ENCODE results near the gene NBL1.
"Not testable (repeated sequence)": the region's sequence is repeated elsewhere in the genome, so short reads cannot be mapped to it uniquely, and the experiment has no call there.

Gene NBL1

GRCh38 chr1:19623523-19623922 lies 20.6 kb upstream of the NBL1 start:
- no peak for DNase-seq

DNA sequence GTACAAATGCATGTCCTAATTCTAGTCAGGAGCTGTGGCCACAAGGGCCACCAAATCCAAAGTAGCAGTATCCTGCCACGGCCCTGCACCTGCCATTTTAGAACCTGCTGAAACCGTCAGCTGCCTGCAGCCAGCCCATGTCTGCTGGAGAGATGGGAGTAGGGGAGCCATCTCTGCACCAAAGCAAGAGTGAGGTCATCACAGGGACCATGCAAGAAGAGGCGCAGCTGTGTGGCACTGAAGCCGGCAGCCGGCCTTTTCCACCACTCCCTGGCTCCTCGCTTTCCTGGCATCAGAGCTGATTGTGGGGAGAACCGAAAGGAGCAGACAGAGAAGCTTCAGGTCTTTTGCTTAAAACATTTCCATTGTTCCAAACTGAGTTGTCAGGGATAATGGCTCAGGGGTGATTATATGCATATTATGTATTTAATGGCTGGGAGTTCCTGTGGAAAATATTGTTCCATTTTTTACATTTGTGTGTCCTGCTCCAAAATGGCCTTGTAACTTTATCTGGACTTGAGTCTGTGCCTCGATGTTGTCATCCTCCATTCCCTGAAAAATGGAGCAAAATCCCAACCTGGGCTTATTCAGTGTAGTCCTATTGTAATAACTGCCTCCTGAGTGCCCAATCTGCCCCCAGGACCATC lies 18.7 kb upstream of the NBL1 start:
- no peak for DNase-seq

DNA sequence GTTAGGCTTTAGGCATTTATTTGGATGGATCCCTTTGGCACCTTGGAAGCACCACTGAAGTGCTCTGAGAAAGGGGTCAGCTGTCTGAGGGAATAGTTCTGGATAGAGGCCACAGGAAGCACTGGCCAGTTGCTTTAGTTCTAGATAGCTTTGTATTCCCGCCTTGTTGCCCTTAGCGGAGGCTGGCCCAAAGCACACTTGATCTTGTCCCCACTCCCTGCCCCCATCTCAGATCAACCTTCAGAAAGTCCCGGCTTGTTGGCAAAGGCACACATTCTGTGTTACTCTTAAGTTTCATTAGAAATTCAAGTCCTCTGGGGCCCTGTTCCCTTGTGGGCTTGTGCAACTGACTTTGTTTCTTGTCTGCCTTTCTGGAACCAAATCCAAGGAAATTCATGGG lies 15.2 kb upstream of the NBL1 start:
- DNase-seq: no peak

DNA sequence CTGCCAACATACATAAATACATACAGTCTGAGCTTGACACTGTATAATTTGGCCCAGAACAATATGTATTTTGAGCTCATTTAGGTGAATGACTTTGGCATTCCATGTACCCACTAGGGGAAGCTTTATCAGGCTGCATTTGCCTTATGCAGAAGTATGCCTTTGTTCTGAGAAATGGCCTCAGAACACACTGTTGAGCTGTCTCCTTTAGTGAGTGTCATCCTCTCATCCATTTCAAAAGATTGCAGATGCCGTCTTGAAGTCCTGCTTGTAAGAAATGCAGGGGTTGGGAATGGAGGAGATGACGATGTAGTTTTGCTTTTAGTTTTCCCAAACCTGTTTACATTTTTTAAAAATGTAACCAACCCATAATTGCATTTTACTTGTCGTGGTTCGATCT lies 14.8 kb upstream of the NBL1 start:
- no peak for DNase-seq

DNA sequence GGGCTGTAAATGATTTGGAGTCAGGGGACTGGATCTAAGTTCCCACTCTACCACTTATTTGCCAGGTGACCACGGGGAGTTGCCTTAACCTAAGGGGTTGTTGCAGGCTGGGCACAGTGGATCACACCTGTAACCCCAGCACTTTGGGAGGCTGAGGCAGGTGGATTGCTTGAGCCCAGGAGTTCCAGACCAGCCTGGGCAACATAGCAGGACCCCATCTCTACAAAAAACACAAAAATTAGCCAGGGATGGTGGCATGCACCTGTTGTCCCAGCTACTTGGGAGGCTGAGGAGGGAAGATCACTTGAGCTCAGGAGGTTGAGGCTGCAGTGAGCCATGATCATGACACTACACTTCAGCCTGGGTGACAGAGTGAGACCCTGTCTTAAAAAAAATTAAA lies 13.9 kb upstream of the NBL1 start:
- not testable (repeated sequence) for DNase-seq

- no peak for DNase-seq
Observed at GRCh38 chr1:19630720-19631395, 13.3 kb upstream of the NBL1 start.

DNA sequence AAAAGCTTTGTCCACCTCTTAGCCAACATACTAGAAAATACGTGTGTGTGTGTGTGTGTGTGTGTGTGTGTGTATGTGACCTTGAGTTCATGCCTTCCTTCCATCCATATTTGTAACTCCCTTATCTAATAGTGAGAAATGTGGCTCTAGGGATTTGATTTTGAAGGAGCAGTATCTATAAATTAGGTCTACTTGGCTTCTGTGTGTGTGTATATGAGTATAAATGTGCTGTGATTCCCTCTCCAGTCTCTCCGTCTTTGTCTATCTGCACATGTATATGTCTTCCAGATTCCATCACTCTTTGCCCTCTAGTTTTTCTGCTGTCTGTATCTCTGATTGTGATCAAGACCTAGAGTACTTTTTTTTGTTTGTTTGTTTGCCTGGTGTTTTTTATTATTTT lies 11.9 kb upstream of the NBL1 start:
- DNase-seq: no peak

- DNase-seq: no peak
Observed at GRCh38 chr1:19633106-19633505, 11.0 kb upstream of the NBL1 start.

DNA sequence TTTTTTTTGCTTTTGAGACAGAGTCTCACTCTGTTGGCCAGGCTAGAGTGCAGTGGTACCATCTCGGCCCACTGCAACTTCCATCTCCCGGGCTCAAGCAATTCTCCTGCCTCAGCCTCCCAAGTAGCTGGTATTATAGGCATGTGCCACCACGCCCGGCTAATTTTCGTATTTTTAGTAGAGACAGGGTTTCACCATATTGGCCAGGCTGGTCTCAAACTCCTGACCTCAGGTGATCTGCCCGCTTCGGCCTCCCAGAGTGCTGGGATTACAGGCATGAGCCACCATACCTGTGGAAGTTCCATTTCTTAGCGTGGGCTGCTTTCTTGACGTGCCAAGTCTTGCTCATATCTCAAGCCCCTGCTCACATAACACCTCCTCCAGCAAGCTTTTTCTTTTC lies 9.0 kb upstream of the NBL1 start:
- not testable (repeated sequence) for DNase-seq

DNA sequence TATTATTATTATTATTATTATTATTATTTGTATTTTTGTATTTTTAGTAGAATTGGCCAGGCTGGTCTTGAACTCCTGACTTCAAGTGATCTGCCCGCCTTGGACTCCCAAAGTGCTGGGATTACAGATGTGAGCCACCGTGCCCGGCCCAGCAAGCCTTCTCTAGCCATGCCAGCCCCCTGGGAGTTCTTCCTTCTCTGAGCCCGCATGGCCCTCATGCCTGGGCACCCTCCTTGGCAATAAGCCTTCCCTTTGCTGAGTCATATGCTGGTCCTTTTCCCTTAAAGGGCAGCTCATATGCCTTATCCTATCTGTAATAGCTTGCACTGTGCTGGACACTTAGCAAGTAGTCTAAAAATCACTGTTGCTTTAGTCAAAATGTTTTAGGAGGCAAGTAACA lies 8.5 kb upstream of the NBL1 start:
- no peak for DNase-seq

DNA sequence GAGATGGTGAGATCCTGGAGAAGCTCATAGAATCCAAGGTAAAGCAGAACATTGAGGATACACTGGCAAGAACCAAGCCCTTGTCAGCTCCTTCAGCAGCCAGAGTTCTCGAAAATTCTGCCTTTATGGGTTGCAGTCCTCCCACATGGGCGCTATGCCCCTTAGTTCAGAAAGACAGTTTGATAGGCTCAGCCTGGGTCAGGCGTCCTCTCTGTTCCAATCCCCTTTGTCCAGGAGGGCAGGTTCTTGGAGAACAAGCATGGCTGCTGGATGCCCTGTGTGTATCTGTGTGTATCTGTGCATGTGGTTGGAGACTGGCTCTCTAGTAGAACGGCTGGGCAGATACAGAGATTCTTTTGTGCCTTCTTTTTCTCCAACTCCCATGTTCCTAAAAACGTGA lies 8.0 kb upstream of the NBL1 start:
- DNase-seq: no peak

DNA sequence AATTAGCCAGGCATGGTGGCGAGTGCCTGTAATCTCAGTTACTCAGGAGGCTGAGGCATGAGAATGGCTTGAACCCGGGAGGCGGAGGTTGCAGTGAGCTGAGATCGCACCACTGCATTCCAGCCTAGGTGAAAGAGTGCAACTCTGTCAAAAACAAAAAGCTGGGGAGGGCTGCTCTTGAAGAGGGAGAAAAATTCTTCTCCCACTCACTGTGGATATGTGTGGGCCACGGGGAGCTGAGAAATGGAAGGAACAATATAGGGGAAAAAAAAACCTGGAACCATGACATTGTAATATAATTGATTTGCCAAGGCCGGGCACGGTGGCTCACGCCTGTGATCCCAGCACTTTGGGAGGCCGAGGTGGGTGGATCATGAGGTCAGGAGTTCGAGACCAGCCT lies 7.4 kb upstream of the NBL1 start:
- not testable (repeated sequence) for DNase-seq

DNA sequence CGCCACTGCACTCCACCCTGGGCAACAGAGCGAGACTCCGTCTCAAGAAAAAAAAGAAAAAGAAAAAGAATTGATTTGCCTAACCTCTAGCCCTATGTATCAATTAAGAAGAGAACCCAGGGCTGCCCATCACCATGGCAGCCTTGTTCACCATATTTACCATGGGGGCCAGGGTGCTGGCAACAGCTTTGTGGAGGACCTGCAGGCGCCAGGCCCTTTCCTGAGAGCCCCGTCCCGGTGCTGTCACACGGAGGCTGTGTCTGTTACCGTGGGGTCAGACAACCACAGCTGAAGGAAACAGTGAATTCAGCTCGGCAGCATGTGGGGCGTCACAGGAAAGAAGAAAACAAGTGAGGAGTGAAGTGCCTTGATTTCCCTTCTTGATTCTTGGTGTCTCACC lies 6.5 kb upstream of the NBL1 start:
- DNase-seq: no peak

DNA sequence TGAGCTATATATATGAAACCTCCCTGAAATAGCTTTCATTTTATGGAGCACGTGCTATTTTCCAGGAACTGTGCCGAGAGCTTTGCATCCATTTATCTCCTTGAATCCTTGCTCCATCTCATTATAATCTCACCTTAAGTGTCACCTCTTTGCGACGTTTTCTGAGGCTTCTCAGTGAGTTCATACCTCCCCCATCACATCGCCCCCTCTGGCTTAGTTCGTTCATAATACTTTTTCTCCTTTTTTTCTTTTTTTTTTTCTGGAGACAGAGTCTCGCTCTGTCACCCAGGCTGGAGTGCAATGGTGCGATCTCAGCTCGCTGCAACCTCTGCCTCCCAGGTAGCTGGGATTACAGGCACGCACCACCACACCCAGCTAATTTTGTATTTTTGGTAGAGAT lies 4.9 kb upstream of the NBL1 start:
- DNase-seq: not testable (repeated sequence)

- no peak for DNase-seq
Observed at GRCh38 chr1:19639999-19640362, 4.1 kb upstream of the NBL1 start.

- DNase-seq: no peak
Observed at GRCh38 chr1:19640363-19641316, 3.5 kb upstream of the NBL1 start.

DNA sequence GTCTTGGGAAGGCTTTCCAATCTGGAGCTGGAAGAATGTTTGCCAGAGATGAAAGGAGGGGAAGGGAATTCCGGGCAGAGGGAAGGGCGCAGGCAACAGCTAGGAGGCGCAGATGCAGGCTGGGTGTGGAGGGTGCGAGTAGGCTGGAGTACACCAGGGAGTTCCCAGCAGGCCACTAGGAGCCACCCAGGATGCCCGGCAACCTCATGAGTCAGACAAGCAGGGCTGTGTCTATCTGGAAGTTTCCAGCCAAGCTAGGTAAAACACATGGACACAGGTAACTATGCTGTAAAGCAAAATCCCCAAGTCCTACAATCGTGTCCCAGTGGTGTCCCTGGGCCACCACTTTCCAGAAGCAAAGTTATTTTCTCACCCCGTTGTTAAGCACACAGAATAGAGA lies 990 bp upstream of the NBL1 start:
- peak; percentile 57 for DNase-seq

DNA sequence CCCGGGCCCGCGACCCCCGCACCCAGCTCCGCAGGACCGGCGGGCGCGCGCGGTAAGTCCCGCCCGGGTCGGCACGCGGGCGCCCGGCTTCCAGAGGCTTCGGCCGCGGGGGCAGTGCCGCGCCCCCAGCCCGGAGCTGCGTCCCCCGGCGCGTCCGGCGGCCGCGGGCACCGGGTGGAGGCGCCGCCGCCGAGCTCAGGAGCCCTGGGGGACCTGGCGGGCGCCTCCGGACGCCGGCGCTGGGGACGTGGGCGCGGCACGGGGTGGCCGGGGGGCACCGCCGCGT lies 227 bp downstream of the NBL1 start:
- DNase-seq: no peak

GRCh38 chr1:19644681-19645410 lies 735 bp downstream of the NBL1 start:
- DNase-seq: peak; percentile 77

DNA sequence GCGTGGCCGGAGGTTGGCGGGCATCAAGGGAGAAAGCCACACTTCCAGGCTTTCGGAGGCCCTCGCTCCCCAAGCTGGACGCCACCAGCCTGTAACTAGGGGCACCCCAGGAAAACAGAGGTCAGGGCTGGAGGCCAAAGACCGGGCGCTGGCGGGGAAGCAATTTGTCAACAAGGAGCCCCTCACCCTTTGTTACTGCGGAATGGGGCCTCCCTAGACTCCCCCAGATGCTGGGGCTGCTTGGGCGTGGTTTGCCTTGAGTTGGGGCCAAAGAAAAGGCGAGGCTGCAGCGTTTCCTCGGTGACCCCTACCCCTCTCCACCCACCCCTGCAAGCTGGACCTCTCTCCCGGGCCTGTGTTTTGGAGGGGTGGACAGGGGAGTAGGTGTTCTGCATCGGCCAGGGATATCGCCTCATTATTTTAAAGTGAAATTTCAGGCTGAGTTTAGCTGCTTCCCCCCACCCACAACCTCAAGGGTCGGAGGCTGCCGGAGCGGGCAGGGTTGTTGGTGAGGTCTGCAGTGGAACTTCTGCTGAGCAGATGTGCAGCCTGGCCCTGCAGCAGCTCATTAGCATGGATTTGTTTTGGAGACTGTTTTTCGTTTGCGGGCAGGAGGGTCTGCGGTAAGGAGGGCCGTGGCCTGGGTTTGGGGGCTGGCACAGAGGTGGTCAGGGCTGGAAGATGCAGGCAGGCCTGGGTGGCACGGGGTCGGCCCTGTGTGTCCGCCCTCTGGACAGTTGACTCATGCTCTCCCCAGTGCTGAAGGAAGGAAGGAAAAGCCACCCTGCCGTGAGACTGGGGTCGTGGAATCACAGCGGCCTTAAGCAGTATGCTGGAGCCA lies 1.5 kb downstream of the NBL1 start:
- no peak for DNase-seq

- DNase-seq: no peak
Observed at GRCh38 chr1:19646377-19647319, 2.5 kb downstream of the NBL1 start.

All from activated effector memory CD4-positive, alpha-beta T cell treated with anti-CD3 and anti-CD28 coated beads, Interleukin-2, amount 50 U/mL, for 16 hours (primary cell).